ENCODE data around the gene DNAJC5. TPM values are rescaled to one million over a fixed set of nuclear protein-coding genes. Genes with fewer than 3 reads are reported as not detected.
A peak's percentile ranks its signal among the peaks of the same experiment; 100 is the strongest.

DNAJC5 gene
- total RNA-seq, 1 donor from 2014 or later = 44.2 TPM

GRCh38 chr20:63937596-63937995, 42.7 kb downstream of the DNAJC5 start:
- Mint-ChIP-seq H3K36me3 (ENCODE audit: low read depth) (peaks cover 9% of the 10 kb centered on the region), H3K4me3 (ENCODE audit: unreplicated experiment) (no peak overlapping the region), H3K4me1 (ENCODE audit: low read depth) (no peaks in the 10 kb centered on the region), H3K27me3 (ENCODE audit: low read depth) (no peaks in the 10 kb centered on the region), H3K9me3 (ENCODE audit: low read depth) (no peaks in the 10 kb centered on the region), H3K27ac (ENCODE audit: unreplicated experiment) (peak overlapping the region; percentile 5)
- TF ChIP-seq, protein P1, sequence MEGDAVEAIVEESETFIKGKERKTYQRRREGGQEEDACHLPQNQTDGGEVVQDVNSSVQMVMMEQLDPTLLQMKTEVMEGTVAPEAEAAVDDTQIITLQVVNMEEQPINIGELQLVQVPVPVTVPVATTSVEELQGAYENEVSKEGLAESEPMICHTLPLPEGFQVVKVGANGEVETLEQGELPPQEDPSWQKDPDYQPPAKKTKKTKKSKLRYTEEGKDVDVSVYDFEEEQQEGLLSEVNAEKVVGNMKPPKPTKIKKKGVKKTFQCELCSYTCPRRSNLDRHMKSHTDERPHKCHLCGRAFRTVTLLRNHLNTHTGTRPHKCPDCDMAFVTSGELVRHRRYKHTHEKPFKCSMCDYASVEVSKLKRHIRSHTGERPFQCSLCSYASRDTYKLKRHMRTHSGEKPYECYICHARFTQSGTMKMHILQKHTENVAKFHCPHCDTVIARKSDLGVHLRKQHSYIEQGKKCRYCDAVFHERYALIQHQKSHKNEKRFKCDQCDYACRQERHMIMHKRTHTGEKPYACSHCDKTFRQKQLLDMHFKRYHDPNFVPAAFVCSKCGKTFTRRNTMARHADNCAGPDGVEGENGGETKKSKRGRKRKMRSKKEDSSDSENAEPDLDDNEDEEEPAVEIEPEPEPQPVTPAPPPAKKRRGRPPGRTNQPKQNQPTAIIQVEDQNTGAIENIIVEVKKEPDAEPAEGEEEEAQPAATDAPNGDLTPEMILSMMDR (IDR thresholded peaks at IDR 0.05) = no peak
- no peak for DNase-seq (ENCODE audit: low spot score)

DNA sequence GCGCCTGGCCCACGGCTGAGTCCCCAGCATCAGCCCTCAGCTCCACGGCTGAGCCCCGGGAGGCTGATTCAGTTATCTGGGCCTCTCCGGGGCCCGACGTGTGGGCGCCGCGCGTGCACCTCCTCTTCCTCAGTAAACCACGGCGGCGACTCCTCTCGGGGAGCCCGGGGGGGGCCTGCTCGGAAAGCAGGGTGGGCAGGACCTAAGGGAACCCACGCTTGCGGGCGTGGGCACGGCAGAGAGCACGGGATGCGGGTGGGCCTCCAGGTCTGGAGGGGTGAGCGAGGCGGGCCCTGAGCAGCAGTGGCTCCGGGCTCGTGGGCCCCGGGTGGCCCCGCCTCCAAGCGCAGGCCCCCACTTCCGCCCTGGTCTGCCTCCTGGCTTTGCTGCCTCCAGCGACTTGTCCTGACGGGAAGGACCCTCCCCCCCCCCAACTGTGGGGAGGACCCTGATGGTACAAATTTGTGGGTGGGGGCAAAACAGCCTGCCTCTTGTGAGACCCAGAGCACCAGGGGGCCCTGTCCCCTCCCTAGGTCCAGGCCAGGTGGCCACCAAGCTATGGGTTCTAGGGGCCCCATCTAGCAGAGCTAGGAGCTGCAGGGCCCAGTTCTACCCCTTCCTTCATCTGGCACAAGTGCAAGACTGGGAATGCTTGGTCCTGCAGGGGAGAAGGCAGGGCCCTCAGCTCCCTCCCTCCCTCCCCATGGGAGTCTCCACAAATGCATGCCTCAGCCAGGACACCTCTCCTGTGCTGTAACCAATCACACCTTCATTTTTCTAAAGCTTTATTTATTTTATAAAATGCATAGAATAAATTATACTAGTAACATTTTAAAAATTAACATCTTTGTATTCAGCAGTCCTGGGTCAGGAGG, 44.4 kb downstream of the DNAJC5 start:
- peaks cover 9% of the 10 kb centered on the region for H3K36me3 Mint-ChIP-seq (ENCODE audit: low read depth)
- no peak overlapping the region for H3K27ac Mint-ChIP-seq (ENCODE audit: unreplicated experiment)
- peak; percentile 92 for DNase-seq (ENCODE audit: low spot score)
- no peak overlapping the region for H3K4me3 Mint-ChIP-seq (ENCODE audit: unreplicated experiment)
- no peaks in the 10 kb centered on the region for H3K4me1 Mint-ChIP-seq (ENCODE audit: low read depth)
- no peaks in the 10 kb centered on the region for H3K27me3 Mint-ChIP-seq (ENCODE audit: low read depth)
- TF ChIP-seq, protein P1 (IDR thresholded peaks at IDR 0.05) = no peak
- no peaks in the 10 kb centered on the region for H3K9me3 Mint-ChIP-seq (ENCODE audit: low read depth)

GRCh38 chr20:63940071-63940471, 45.1 kb downstream of the DNAJC5 start:
- Mint-ChIP-seq H3K4me3 (ENCODE audit: unreplicated experiment) (no peak overlapping the region), H3K4me1 (ENCODE audit: low read depth) (no peaks in the 10 kb centered on the region), H3K36me3 (ENCODE audit: low read depth) (peaks cover 7% of the 10 kb centered on the region), H3K9me3 (ENCODE audit: low read depth) (no peaks in the 10 kb centered on the region), H3K27me3 (ENCODE audit: low read depth) (no peaks in the 10 kb centered on the region), H3K27ac (ENCODE audit: unreplicated experiment) (no peak overlapping the region)
- DNase-seq (ENCODE audit: low spot score) = no peak
- TF ChIP-seq, protein P1 (IDR thresholded peaks at IDR 0.05) = no peak

GRCh38 chr20:63940472-63941266, 45.7 kb downstream of the DNAJC5 start:
- H3K9me3 Mint-ChIP-seq (ENCODE audit: low read depth) = no peaks in the 10 kb centered on the region
- H3K27ac Mint-ChIP-seq (ENCODE audit: unreplicated experiment) = no peak overlapping the region
- TF ChIP-seq, protein P1 (IDR thresholded peaks at IDR 0.05) = no peak
- H3K4me3 Mint-ChIP-seq (ENCODE audit: unreplicated experiment) = no peak overlapping the region
- peak; percentile 93 for DNase-seq (ENCODE audit: low spot score)
- H3K36me3 Mint-ChIP-seq (ENCODE audit: low read depth) = peaks cover 5% of the 10 kb centered on the region
- no peaks in the 10 kb centered on the region for H3K4me1 Mint-ChIP-seq (ENCODE audit: low read depth)
- H3K27me3 Mint-ChIP-seq (ENCODE audit: low read depth) = no peaks in the 10 kb centered on the region
